Measurements from ENCODE around the gene PDE4D. TPM values are rescaled to one million over a fixed set of nuclear protein-coding genes. Genes with fewer than 3 reads are reported as not detected.

The PDE4D gene
- total and polyA plus RNA-seq, 12 donors = 1.2 to 18.9 (median 2.1) TPM

- no peaks in the 10 kb centered on the region for H3K27me3 ChIP-seq
- no peak for TF ChIP-seq POLR2A (IDR thresholded peaks at IDR 0.05)
- TF ChIP-seq CTCF (IDR thresholded peaks at IDR 0.05) = no peak
Measured at GRCh38 chr5:59542306-59542705, 351.2 kb downstream of the PDE4D start.

DNA sequence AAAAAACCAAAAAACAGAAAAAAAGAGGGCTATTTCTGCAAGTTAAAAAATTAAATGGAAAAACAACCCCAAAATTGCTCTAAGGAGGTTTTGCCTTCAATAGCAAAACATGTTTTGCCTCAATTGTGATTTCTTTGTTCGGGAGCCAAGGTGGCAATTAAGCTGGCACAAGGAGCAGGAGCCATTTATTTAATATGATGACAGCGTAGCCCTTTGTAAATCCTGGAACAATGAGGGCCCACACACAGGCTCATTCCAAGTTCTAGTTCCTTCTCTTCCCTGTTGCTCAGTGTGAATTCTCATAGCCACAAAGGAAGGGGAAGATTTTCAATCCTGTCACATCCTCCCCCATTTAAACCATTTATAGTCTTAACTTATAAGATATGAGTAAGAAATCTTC is 353.2 kb downstream of the PDE4D start:
- no peaks in the 10 kb centered on the region for H3K4me1 ChIP-seq (replicated peaks in 1 of 2)
- no peak for TF ChIP-seq POLR2A (IDR thresholded peaks at IDR 0.05)
- TF ChIP-seq CTCF (IDR thresholded peaks at IDR 0.05) = no peak
- WGBS, 4 donors = 54 to 62% (median 60%) methylated on average over 2 of the region's 2 CpGs
- no peaks in the 10 kb centered on the region for H3K9me3 ChIP-seq (replicated peaks in 1 of 3)
- no peaks in the 10 kb centered on the region for H3K27me3 ChIP-seq
- no peak overlapping the region for H3K4me3 ChIP-seq
- no peak for DNase-seq
- no peak overlapping the region for H3K27ac ChIP-seq
- no peaks in the 10 kb centered on the region for H3K36me3 ChIP-seq (replicated peaks in 1 of 2)
- intact Hi-C loops (cut with DNase I) = no loop called here

More at GRCh38 chr5:59542306-59542705, 351.2 kb downstream of the PDE4D start:
- no peak for DNase-seq
- H3K4me3 ChIP-seq = no peak overlapping the region
- H3K9me3 ChIP-seq (replicated peaks in 1 of 3) = no peaks in the 10 kb centered on the region
- H3K4me1 ChIP-seq (replicated peaks in 1 of 2) = no peaks in the 10 kb centered on the region
- no peak overlapping the region for H3K27ac ChIP-seq
- no peaks in the 10 kb centered on the region for H3K36me3 ChIP-seq (replicated peaks in 1 of 2)
- intact Hi-C loops (cut with DNase I) = no loop called here

DNA sequence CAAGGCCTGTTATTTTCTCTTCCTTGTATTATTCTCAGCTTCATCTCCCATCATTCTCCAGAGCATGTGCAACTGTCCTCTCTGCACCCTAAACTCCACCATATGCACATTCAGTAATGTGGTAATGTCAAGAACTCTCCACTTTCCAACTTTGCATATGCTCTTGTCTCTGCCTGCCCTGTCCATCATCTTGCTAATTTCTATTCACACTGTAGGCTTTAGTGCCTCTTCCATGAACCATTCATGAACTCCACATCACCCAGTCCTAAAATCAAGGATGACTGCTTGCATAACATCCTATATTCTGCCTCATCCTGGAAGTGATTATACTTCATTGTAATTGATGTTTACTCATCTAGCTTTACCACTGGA is 354.8 kb downstream of the PDE4D start:
- no peak for DNase-seq
- Histone ChIP-seq H3K9me3 (replicated peaks in 1 of 3) (no peaks in the 10 kb centered on the region), H3K36me3 (replicated peaks in 1 of 2) (no peaks in the 10 kb centered on the region), H3K27ac (no peak overlapping the region), H3K27me3 (no peaks in the 10 kb centered on the region), H3K4me3 (no peak overlapping the region), H3K4me1 (replicated peaks in 1 of 2) (no peaks in the 10 kb centered on the region)
- intact Hi-C loops (cut with DNase I) = no loop called here
- TF ChIP-seq CTCF (IDR thresholded peaks at IDR 0.05) (no peak), POLR2A (IDR thresholded peaks at IDR 0.05) (no peak)

DNA sequence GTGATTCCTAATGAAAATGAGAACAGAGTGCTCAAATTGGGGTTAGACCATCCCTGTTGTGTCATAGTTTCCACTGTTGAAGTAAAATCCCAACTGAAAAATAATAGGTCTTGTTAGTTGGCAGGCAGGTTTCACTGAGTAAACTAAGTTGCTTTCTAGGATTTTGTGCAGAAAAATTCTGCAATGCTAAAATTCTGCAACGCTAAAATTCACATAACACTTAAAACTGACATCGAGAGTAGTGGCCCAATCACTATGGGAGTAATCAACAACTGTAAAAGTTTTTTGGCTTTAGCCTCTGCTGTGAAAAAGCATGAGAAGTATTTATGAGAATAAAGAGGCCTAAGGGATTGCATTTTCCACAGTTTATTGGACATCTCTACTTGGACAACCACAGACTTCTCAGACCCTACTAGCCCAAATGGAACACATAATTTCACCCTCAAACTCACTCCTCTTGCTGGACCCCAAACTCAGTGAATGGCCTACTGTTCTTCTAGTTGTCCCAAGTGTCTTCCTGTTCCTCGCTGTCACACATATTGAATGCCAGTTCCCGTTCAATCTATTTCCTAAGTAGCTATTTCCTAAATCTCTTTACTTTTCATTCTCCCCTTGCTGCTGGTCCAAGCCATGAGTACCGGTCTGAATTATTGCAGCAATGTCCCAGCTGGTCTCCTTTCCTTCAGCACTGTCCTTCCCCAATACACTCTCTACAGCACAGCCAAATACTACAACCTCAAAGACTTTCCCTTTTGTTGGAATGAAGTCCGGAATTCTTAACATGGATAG is 355.4 kb downstream of the PDE4D start:
- TF ChIP-seq CTCF (IDR thresholded peaks at IDR 0.05) (no peak), POLR2A (IDR thresholded peaks at IDR 0.05) (no peak)
- Histone ChIP-seq H3K27me3 (no peaks in the 10 kb centered on the region), H3K27ac (no peak overlapping the region), H3K36me3 (replicated peaks in 1 of 2) (no peaks in the 10 kb centered on the region), H3K4me3 (no peak overlapping the region), H3K4me1 (replicated peaks in 1 of 2) (no peaks in the 10 kb centered on the region), H3K9me3 (replicated peaks in 1 of 3) (no peaks in the 10 kb centered on the region)
- whole genome bisulfite sequencing, 4 donors = 84 to 89% (median 88%) methylated on average over 6 of the region's 6 CpGs
- intact Hi-C loops (cut with DNase I) = no loop called here
- no peak for DNase-seq
